Large intestine (tissue), 3 donors: ENCODE data around the gene GOLIM4. TPM values are rescaled to one million over a fixed set of nuclear protein-coding genes. Genes with fewer than 3 reads are reported as not detected.

Experiments
- DNase-seq, 2 donors: peaks; one replicate each; pipeline versions ENCODE4 v3.0.0 to v3.0.0-alpha.2; 2013
- H3K27ac ChIP-seq: one replicate; pipeline ENCODE4 v1.5.1; 2013; ENCODE audit warnings: low read length
- H3K27me3 ChIP-seq: 2 replicates; pipeline ENCODE4 v1.6.1; 2013; ENCODE audit warnings: low read length; ENCODE audit not compliant: control insufficient read depth, insufficient read depth
- H3K36me3 ChIP-seq: 2 replicates; pipeline ENCODE4 v1.6.1; 2013; ENCODE audit warnings: low read length; ENCODE audit not compliant: control insufficient read depth, insufficient read depth
- H3K4me1 ChIP-seq: one replicate; pipeline ENCODE4 v1.6.1; 2013; ENCODE audit warnings: low read length; ENCODE audit not compliant: control insufficient read depth, insufficient read depth
- H3K4me3 ChIP-seq: one replicate; pipeline ENCODE4 v1.5.1; 2013; ENCODE audit warnings: low read length
- H3K9me3 ChIP-seq: one replicate; pipeline ENCODE4 v1.6.1; 2013; ENCODE audit warnings: mild to moderate bottlenecking, low read depth, low read length, moderate library complexity; ENCODE audit not compliant: control insufficient read depth
- WGBS: methylation state at CpG from one replicate; pipeline ENCODE4 v1.1.5; 2013; ENCODE audit warnings: low lambda C conversion rate; ENCODE audit not compliant: insufficient coverage; 5-methylcytosine and 5-hydroxymethylcytosine counted together
- polyA plus RNA-seq: library from polyadenylated mRNA; unstranded; fragments of 120-200 nt; gene quantifications from one replicate; pipeline ENCODE4 v1.2.1, GENCODE V29; 2013

GOLIM4 gene
- polyA plus RNA-seq, 1 donor = 94.8 TPM

GRCh38 chr3:168048414-168049330 is 47.1 kb downstream of the GOLIM4 start:
- H3K4me1 ChIP-seq = peaks cover 16% of the 10 kb centered on the region
- no CpG with 5 or more reads among the region's 5 CpGs for WGBS
- no peak for DNase-seq
- no peaks in the 10 kb centered on the region for H3K9me3 ChIP-seq
- no peaks in the 10 kb centered on the region for H3K27me3 ChIP-seq
- no peak overlapping the region for H3K27ac ChIP-seq
- peaks cover 2% of the 10 kb centered on the region for H3K36me3 ChIP-seq
- H3K4me3 ChIP-seq = no peak overlapping the region

GRCh38 chr3:168047936-168048335 is 47.8 kb downstream of the GOLIM4 start:
- Histone ChIP-seq H3K4me1 (peaks cover 16% of the 10 kb centered on the region), H3K4me3 (no peak overlapping the region), H3K36me3 (peaks cover 6% of the 10 kb centered on the region), H3K9me3 (no peaks in the 10 kb centered on the region), H3K27me3 (no peaks in the 10 kb centered on the region), H3K27ac (no peak overlapping the region)
- WGBS = 88% methylated on average over 2 of the region's 3 CpGs
- no peak for DNase-seq

DNA sequence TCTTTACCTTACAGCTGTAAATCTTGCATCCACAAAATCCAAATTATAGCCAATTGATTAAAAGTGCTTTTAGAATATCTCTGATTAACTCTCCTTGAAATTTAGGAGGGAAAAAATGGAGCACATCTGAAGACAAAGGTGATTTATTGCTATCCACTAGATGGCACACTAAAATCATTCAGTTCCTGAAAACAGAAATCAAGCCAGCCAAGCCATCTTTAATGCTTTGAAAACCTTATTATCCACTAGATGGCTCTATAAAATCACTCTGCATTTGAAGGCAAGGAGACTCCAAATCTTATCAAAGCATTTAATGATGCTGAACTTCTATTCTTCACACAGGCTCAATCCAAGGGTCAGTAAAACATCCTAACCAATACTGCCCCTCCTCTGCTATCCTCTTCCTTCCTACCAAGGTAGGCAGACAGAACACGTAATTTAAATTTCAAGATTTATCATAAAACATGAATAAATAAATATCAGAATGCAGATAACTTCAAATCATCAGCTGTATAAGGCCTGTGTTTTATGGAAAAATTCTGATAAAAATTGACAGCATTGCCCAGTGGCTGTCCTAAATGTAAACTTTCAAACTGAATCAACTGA is 48.4 kb downstream of the GOLIM4 start:
- H3K4me1 ChIP-seq = peaks cover 16% of the 10 kb centered on the region
- no peaks in the 10 kb centered on the region for H3K27me3 ChIP-seq
- no peak overlapping the region for H3K4me3 ChIP-seq
- peak; percentile 49 to 68 for DNase-seq
- H3K36me3 ChIP-seq = peaks cover 11% of the 10 kb centered on the region
- no peak overlapping the region for H3K27ac ChIP-seq
- no CpG with 5 or more reads among the region's 1 CpG for WGBS
- no peaks in the 10 kb centered on the region for H3K9me3 ChIP-seq

GRCh38 chr3:168044049-168044448 is 51.7 kb downstream of the GOLIM4 start:
- H3K27me3 ChIP-seq = no peaks in the 10 kb centered on the region
- no CpG with 5 or more reads among the region's 6 CpGs for WGBS
- DNase-seq = no peak
- H3K9me3 ChIP-seq = no peaks in the 10 kb centered on the region
- H3K4me3 ChIP-seq = no peak overlapping the region
- no peak overlapping the region for H3K27ac ChIP-seq
- H3K4me1 ChIP-seq = peaks cover 8% of the 10 kb centered on the region
- H3K36me3 ChIP-seq = peaks cover 24% of the 10 kb centered on the region

GRCh38 chr3:168040607-168041208 is 55.0 kb downstream of the GOLIM4 start:
- Histone ChIP-seq H3K27me3 (no peaks in the 10 kb centered on the region), H3K36me3 (peaks cover 41% of the 10 kb centered on the region), H3K27ac (no peak overlapping the region), H3K4me1 (peaks cover 2% of the 10 kb centered on the region), H3K4me3 (no peak overlapping the region), H3K9me3 (no peaks in the 10 kb centered on the region)
- peak in 1 of 2 donors; percentile 30 for DNase-seq
- 67% methylated on average over 3 of the region's 6 CpGs for WGBS

DNA sequence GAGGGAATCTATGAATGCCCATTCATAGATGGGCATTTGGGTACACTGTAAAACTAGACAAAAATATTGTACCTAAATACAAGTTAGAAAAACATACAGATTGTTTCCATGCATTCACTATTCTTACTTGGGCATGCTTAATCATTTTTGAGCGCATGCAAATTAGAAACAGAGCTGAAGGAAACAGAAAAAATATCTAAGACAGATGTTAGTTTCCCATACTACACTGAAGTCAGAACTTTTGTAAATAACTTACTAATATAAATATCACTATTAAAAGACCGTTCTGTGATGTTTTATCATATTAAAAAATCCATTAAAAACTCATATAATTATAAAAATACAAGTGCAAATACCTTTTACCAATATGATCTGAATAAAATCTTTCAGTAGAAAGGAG is 58.7 kb downstream of the GOLIM4 start:
- no peaks in the 10 kb centered on the region for H3K27me3 ChIP-seq
- no peak for DNase-seq
- peaks cover 42% of the 10 kb centered on the region for H3K36me3 ChIP-seq
- no peak overlapping the region for H3K27ac ChIP-seq
- no peaks in the 10 kb centered on the region for H3K9me3 ChIP-seq
- H3K4me1 ChIP-seq = no peaks in the 10 kb centered on the region
- WGBS = 100% methylated on average over 1 of the region's 2 CpGs
- no peak overlapping the region for H3K4me3 ChIP-seq

DNA sequence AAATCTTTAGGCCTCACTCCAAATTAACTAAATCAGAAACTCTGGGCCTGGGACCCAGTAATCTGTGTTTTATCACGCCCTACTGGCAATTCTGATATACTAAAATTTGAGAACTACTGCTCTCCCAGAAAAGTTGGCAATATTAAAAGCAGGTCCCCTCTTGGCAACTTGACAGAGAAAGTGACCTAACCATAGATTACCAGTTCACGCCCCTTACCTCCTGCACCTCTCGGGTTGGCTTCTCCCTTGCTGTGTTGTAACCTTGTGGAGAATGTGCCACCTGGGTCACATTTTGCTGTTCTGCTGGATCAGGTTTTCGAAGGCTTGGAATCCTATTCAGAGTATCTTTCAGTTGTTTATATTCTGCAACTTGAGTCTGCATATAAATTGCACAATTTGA is 59.1 kb downstream of the GOLIM4 start:
- no CpG with 5 or more reads among the region's 4 CpGs for WGBS
- Histone ChIP-seq H3K9me3 (no peaks in the 10 kb centered on the region), H3K27me3 (no peaks in the 10 kb centered on the region), H3K36me3 (peaks cover 44% of the 10 kb centered on the region), H3K27ac (no peak overlapping the region), H3K4me1 (no peaks in the 10 kb centered on the region), H3K4me3 (no peak overlapping the region)
- no peak for DNase-seq

DNA sequence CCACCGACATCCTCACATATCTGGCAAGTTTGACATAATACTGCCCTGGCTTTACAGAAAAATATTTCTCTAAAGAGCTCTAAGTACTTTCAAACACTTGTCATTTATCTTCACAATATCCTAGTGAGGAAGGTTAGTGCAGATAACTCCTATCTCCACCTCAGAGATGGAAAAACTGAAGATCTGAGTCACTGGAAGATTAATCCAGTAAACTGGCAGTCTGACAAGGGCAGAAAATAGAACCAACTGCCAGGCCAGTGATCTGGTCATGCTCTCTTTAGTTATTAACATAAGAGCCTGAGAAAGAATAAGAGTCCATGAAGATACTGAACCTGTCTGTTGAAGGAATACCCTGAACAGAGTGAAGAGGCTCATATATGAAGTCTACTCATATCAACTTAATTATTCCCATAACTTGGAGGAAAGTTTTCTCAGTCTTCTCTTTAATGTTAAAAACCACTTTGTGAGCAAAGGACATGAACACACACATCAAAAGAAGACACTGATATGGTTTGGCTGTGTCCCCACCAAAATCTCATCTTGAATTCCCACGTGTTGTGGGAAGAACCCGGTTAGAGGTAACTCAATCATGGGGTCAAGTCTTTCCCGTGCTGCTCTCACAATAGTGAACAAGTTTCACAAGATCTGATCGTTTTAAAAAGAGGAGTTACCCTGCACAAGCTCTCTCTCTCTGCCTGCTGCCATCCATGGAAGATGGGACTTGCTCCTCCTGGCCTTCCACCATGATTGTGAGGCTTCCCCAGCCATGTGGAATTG is 61.4 kb downstream of the GOLIM4 start:
- no peaks in the 10 kb centered on the region for H3K27me3 ChIP-seq
- WGBS = no CpG with 5 or more reads among the region's 5 CpGs
- H3K9me3 ChIP-seq = no peaks in the 10 kb centered on the region
- no peak for DNase-seq
- H3K4me3 ChIP-seq = no peak overlapping the region
- H3K4me1 ChIP-seq = no peaks in the 10 kb centered on the region
- H3K36me3 ChIP-seq = peaks cover 54% of the 10 kb centered on the region
- no peak overlapping the region for H3K27ac ChIP-seq

GRCh38 chr3:168030577-168030976 is 65.1 kb downstream of the GOLIM4 start:
- H3K36me3 ChIP-seq = peaks cover 72% of the 10 kb centered on the region
- no peaks in the 10 kb centered on the region for H3K9me3 ChIP-seq
- H3K27ac ChIP-seq = no peak overlapping the region
- DNase-seq = no peak
- no peak overlapping the region for H3K4me3 ChIP-seq
- no peaks in the 10 kb centered on the region for H3K27me3 ChIP-seq
- 100% methylated on average over 2 of the region's 4 CpGs for WGBS
- no peaks in the 10 kb centered on the region for H3K4me1 ChIP-seq

GRCh38 chr3:168029705-168030104 is 66.0 kb downstream of the GOLIM4 start:
- Histone ChIP-seq H3K4me1 (no peaks in the 10 kb centered on the region), H3K4me3 (no peak overlapping the region), H3K27ac (no peak overlapping the region), H3K9me3 (no peaks in the 10 kb centered on the region), H3K36me3 (peaks cover 72% of the 10 kb centered on the region), H3K27me3 (no peaks in the 10 kb centered on the region)
- WGBS = no CpG with 5 or more reads among the region's 7 CpGs
- no peak for DNase-seq
